Measurements from ENCODE around the gene NME2. TPM values are rescaled to one million over a fixed set of nuclear protein-coding genes. Genes with fewer than 3 reads are reported as not detected.

The NME2 gene
- total and polyA plus RNA-seq, 2 of the 8 experiments (the other 6 are each of a cell fraction or from before 2014, with no cell fraction given), result 827 to 929 TPM

DNA sequence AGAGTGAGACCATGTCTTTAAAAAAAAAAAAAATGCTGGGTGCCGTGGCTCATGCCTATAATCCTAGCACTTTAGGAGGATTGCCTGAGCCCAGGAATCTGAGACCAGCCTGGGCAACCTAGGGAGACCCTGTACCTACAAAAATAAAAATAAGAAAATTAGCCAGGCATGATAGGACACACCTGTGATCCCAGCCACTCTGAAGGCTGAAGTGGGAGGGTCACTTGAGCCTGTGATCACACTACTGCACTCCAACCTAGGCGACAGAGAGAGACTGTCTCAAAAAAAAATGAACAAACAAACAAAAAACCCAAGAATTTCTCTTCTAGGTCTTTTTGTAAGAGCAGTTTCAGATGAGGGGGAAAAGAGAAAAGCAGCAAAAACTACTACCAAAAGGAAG, 34.6 kb downstream of the NME2 start:
- Histone ChIP-seq H3K23ac (ENCODE audit: insufficient read length) (no peak overlapping the region), H3K79me2 (ENCODE audit: control insufficient read depth in 1 of 2, insufficient read depth in 2 of 2, low read length in 2 of 2) (no peaks in the 10 kb centered on the region), H3K4me3 (ENCODE audit: extremely low read depth in 1 of 4, insufficient read depth in 2 of 4, low read depth in 3 of 4, low read length in 4 of 4) (no peak overlapping the region), H2AK5ac (ENCODE audit: low read depth, low read length) (no peak overlapping the region), H3K4ac (replicated peaks; ENCODE audit: insufficient read length, low read depth, low read length) (no peak overlapping the region), H4K91ac (replicated peaks; ENCODE audit: insufficient read length, low read length) (no peak overlapping the region), H4K5ac (ENCODE audit: insufficient read length, low read depth, low read length) (no peak overlapping the region), H2BK12ac (ENCODE audit: low read depth, low read length) (no peak overlapping the region), H4K8ac (ENCODE audit: extremely low read depth, insufficient read depth, low read length) (no peak overlapping the region), H3K27ac (ENCODE audit: low read depth, low read length) (no peak overlapping the region), H2BK20ac (ENCODE audit: low read length) (no peak overlapping the region), H3K9me3 (ENCODE audit: insufficient read depth in 2 of 2, low read depth in 1 of 2, low read length in 1 of 2) (no peaks in the 10 kb centered on the region), H3K36me3 (ENCODE audit: control insufficient read depth in 2 of 4, insufficient read depth in 4 of 4, low read length in 3 of 4) (peaks cover 18 to 72% (median 49%) of the 10 kb centered on the region in 4 experiments), H3K14ac (ENCODE audit: insufficient read length) (no peak overlapping the region), H3K56ac (replicated peaks; ENCODE audit: insufficient read length, low read depth, low read length) (no peak overlapping the region), H3K4me2 (ENCODE audit: insufficient read depth in 1 of 2, low read depth in 2 of 2, low read length in 2 of 2) (no peak overlapping the region), H3K27me3 (replicated peaks in 1 of 4; ENCODE audit: control insufficient read depth in 3 of 4, extremely low read depth in 1 of 4, insufficient read depth in 3 of 4, low read length in 3 of 4) (no peaks in the 10 kb centered on the region), H3K23me2 (ENCODE audit: low read depth, low read length) (no peaks in the 10 kb centered on the region), H3K9ac (replicated peaks in 1 of 4; ENCODE audit: extremely low read depth in 1 of 4, low read depth in 3 of 4, low read length in 3 of 4) (no peak overlapping the region), H3K79me1 (ENCODE audit: low read depth, low read length) (no peaks in the 10 kb centered on the region), H2BK5ac (ENCODE audit: low read depth, low read length) (no peak overlapping the region), H2BK120ac (replicated peaks; ENCODE audit: low read depth, low read length) (no peak overlapping the region), H4K20me1 (replicated peaks in 1 of 2; ENCODE audit: control insufficient read depth in 1 of 2, insufficient read depth in 2 of 2, low read length in 2 of 2) (no peaks in the 10 kb centered on the region), H3K4me1 (replicated peaks in 1 of 4; ENCODE audit: control insufficient read depth in 3 of 4, insufficient read depth in 4 of 4, low read length in 3 of 4) (no peaks in the 10 kb centered on the region), H2BK15ac (ENCODE audit: low read length) (no peak overlapping the region), H2AFZ (ENCODE audit: low read length) (no peak overlapping the region), H3K18ac (ENCODE audit: extremely low read depth, low read length) (no peak overlapping the region)
- POLR2A ChIA-PET (ENCODE audit: partially characterized antibody), result no interaction called here
- DNase-seq (ENCODE audit: low read depth in 1 of 2, low spot score in 2 of 2) (no peak), FAIRE-seq (no peak)
- CTCF ChIA-PET (ENCODE audit: partially characterized antibody), result no interaction called here
- 78% methylated on average over 2 of the region's 2 CpGs; no CpG with 5 or more reads in 1 of the 2 experiments for WGBS, 2 experiments (ENCODE audit: extremely low coverage in 1 of 2, insufficient coverage in 1 of 2, insufficient read length in 1 of 2, insufficient replicate concordance in 2 of 2, low coverage in 1 of 2, low lambda C conversion rate in 2 of 2, missing lambda C conversion rate in 1 of 2)
- no peak for TF ChIP-seq SIRT6 (IDR thresholded peaks at IDR 0.05; ENCODE audit: low read length)
- TF ChIP-seq NRF1 (IDR thresholded peaks at IDR 0.05; ENCODE audit: low read depth, low read length), result no peak
- no peak for TF ChIP-seq JUND (IDR thresholded peaks at IDR 0.05; ENCODE audit: low read length)
- TF ChIP-seq TCF12 (IDR thresholded peaks at IDR 0.05; ENCODE audit: low read depth, low read length), result no peak
- no peak for TF ChIP-seq CTBP2 (IDR thresholded peaks at IDR 0.05; ENCODE audit: borderline replicate concordance, insufficient read depth, insufficient read length, low read length)
- TF ChIP-seq HDAC2 (IDR thresholded peaks at IDR 0.05; ENCODE audit: borderline replicate concordance in 1 of 2, low read depth in 2 of 2, low read length in 2 of 2), result no peak
- TF ChIP-seq, protein P1, sequence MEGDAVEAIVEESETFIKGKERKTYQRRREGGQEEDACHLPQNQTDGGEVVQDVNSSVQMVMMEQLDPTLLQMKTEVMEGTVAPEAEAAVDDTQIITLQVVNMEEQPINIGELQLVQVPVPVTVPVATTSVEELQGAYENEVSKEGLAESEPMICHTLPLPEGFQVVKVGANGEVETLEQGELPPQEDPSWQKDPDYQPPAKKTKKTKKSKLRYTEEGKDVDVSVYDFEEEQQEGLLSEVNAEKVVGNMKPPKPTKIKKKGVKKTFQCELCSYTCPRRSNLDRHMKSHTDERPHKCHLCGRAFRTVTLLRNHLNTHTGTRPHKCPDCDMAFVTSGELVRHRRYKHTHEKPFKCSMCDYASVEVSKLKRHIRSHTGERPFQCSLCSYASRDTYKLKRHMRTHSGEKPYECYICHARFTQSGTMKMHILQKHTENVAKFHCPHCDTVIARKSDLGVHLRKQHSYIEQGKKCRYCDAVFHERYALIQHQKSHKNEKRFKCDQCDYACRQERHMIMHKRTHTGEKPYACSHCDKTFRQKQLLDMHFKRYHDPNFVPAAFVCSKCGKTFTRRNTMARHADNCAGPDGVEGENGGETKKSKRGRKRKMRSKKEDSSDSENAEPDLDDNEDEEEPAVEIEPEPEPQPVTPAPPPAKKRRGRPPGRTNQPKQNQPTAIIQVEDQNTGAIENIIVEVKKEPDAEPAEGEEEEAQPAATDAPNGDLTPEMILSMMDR (IDR thresholded peaks at IDR 0.05; ENCODE audit: control extremely low read depth in 1 of 3, insufficient read depth in 1 of 3, low read depth in 1 of 3, low read length in 3 of 3), result no peak
- no peak for TF ChIP-seq TAF7 (optimal IDR thresholded peaks at IDR 0.05; ENCODE audit: borderline replicate concordance, low read depth, low read length)
- TF ChIP-seq RXRA (IDR thresholded peaks at IDR 0.05; ENCODE audit: insufficient read depth, low read depth, low read length), result no peak
- no peak for TF ChIP-seq GABPA (IDR thresholded peaks at IDR 0.05; ENCODE audit: borderline replicate concordance, insufficient read depth, low read length)

All from H1 (cell line).